Suppressor macrophage (primary cell): ENCODE measurements around the gene TBPL2.
A peak's percentile ranks its signal among the peaks of the same experiment; 100 is the strongest.
"Not testable (repeated sequence)": the region's sequence is repeated elsewhere in the genome, so short reads cannot be mapped to it uniquely, and the experiment has no call there.

ENCODE experiments used
- DNase-seq, 4 experiments: peaks; one replicate each; pipeline ENCODE4 v3.0.0-alpha.2; 2020 to 2022
- total RNA-seq, 17 experiments: gene quantifications; one replicate each; lab custom pipeline; 2026; ENCODE audit warnings: mixed read lengths in 6 of 17, inconsistent platforms in 3 of 17; lab: John Stamatoyannopoulos, UW

Gene TBPL2
- total RNA-seq = 0 to 1.7 (median 0) reads per million in 17 experiments

DNA sequence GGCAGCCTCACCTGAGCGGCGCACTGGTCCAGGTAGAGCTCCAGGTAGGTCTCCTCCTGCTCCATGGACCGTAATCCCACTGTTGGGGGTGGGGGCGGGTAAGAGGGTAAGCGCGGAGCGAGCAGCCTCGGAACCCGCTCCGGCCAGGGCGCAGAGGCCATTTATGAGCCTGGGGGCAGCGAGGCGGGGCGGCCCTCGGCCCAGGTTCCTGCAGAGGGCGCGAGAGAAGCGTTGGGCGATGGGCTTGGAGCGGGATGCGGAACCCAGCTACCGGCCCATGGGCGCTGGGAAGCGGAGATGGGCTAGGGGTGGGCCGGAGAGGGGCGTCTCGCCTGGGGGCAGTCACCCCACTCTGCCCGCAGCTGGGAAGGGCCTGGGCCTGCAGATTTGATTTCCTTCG, at the start of gene TBPL2:
Gene TBPL2 (minus strand): TSS at position 232 of the 400 bp plus-strand sequence. CDS start 167 bp downstream, at position 65.
- peak in 2 of 4 experiments; percentile 7 to 36 for DNase-seq

DNA sequence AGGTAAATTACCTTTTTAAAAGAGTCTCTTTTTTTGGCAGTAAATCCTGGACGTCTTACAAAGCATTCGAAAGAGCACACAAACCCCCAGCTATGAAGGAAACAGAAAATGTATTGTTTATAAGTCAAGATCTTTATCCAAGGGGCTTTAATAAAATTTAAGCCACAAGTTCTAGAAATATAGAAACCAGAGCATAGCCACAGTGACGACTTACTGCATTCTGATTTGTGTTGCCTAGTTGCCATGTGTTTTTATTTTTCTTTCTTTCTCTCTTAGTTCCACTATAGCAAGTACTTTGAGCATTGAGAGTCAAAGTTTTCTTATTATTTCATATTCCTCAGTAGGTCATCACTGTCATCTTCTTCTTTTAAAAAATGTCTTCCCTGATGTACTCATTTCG, 47.8 kb upstream of the TBPL2 start:
- DNase-seq = no peak

DNA sequence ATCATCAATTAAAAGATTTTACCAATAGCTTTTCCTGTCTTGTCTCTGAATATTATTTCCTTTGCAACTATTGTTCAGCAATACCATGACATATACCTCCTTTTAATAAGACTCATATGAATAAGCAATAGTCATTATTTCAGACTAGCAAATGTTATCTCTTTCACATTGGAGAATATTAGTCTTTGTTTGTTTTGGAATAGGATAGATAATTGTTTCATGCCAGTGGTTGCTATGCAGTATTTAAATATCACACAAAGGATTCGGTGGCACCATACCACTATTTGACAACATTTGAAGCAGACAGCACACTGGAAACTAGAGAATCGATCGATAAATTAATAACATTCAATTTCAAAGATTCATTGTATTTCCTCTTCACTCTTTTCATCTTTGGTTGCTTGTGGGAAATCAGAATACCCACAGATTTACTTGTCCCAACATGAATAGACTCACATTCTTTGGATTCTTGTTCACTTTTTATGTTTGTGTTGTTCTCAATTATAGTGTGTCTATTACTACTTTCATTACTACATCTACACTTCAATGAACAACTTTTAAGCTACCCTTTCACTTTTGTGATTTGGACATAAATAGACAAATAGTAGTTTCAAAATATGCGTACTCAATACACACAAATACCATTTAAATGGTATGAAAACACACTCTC, 42.7 kb upstream of the TBPL2 start:
- DNase-seq = no peak

DNA sequence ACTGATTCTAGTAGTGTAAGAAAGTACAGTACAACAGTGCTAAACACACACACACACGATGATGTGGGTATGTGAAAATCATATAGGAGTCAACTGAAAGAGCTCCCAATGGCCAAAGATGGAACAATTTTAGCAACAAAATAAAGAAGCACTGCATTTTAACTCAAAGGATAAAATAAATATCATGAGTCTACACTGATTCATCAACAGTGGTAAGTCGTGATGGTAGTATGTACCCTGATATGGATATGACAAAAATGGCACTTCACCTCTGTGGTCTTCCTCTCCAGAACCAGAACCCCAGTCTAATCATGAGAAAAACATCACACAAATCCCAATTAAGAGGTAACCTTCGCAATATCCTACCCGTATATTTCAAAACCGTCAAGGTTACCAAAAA, 41.4 kb upstream of the TBPL2 start:
- no peak for DNase-seq

DNA sequence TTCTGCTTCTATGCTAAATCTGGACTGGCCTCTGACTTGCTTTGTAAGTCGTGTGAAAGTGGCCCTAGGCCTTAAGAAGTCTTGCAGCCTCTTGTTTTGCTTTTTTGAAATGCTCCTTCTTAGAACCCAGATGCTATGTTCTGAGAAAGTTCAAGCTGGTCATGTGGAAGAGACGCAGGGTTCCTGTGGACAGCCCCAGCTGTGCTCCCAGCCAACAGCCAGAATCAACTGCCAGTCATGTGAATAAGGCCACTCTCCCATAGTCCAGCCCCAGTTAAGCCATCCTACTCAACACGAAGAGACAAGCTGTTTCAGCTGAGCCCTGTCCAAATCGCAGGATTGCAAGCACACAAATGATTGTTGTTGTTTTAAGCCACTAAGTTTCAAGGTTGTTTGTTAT, 37.3 kb upstream of the TBPL2 start:
- DNase-seq = no peak

DNA sequence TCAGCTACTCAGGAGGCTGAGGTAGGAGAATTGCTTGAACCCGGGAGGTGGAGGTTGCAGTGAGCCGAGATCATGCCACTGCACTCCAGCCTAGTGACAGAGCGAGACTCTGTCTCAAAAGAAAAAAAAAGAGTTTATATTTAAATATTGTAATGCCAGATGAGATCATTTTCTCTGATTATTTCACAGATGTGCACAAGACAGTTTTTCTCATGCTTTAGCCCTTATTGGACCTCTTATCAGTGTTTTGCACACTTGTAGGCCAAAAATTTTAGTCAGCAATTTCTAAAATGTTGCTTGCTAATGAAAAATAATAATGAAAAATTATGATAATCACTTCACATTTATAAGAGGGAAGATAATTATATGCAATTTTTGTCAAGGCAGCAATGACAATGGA, 36.0 kb upstream of the TBPL2 start:
- not testable (repeated sequence) for DNase-seq

DNA sequence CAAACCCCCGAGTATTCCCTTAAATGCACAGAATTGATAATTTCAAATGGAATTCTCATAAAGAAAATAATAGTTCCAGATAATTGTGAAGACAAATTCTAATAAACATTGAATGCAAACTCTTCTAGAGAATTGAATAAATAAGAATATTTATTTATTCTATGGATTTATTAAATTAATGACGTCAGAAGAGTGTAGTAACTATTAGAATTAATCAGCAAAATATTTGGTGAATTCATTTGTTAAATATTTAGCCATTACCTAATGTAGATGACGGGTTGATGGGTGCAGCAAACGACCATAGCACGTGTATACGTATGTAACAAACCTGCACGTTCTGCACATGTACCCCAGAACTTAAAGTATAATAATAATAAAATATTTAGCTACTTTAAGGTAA, 33.4 kb upstream of the TBPL2 start:
- no peak for DNase-seq

DNA sequence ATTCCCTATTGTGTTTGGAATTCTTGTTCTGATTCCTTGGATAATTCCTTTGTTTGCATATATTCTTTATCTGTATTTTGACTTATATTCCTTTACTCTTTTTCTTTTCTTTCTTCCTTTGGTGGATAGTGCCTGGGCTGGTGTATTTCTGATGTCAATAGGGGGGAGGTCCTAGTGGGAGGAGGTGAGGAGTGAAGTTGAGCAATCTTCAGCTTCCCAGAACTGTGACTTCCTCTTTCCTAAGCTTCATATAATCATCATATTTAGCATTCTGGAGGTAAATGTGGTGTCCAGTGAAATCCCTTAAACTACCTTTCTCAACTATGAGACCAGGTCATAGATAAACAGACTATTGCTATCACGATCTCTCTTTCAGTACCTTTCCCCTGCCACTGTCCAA, 29.6 kb upstream of the TBPL2 start:
- DNase-seq = peak; percentile 48 to 76 (median 68)

DNA sequence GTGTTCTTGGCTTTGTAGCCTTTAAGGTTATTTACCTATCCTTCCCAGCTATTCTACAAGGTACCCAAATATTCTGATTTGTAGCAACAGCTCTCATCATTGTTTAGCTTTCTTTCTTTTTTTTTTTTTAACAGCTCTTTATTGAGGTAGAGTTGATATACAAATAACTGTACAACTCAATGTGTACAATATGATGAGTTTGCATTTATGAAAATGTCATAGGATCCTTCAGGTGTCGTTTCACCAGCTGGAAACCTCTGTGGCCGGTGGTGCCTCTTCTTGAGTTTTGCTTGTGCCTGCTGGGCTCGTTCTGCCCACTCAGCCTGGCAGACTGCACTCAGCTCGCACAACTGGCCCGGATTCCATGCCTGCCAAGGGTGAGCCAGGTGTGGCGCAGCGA, 26.9 kb upstream of the TBPL2 start:
- no peak for DNase-seq

DNA sequence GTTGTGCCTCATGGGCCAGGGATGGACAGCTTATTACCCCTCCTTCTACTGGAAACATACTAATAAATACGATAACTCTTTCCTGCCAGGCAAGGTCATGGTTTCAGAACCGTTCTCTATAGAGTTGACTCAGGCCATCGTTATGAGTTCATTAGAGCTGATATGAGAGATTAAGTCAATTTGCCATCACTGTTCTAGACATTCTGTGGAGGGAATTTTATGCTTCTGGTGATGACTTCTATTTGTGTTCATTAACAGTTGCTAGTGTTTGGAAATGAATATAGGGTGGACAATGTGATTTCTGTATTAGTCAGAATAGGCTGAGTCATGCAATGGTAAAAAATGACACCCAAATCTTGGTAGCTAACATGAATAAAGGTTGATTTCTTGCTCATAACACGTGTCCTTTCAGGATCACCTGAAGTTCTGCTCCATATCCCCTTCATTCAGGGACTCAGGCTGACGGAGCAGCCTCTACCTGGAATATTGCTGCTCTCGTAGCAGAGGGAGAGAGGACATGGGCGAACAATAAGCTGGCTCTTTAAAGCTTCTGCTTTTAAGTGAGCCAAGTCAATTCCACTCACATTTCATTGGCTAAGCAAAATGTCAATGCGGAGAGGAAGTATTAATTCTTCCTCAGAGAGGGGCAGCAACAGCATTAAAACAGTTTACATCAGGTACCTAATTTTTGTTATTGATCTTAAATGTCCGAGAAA, 18.5 kb upstream of the TBPL2 start:
- peak; percentile 50 to 80 (median 66) for DNase-seq

DNA sequence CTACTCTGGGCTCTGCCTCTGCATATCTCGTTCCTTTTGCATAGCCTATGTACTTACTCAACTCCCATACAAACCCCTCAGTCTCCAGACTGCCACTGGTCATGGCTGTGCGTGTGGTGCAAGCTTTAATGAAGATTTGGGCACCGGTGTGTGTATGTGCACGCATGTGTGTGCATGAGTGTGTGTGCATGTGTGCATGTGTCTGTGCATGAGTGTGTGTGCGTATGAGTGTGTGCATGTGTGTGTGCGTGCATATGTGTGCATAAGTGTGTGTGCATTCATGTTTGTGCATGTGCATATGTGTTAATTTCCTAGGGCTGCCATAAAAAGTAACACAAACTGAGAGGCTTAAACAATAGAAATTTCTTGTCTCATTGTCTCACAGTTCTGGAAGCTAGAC, 17.1 kb upstream of the TBPL2 start:
- no peak for DNase-seq

DNA sequence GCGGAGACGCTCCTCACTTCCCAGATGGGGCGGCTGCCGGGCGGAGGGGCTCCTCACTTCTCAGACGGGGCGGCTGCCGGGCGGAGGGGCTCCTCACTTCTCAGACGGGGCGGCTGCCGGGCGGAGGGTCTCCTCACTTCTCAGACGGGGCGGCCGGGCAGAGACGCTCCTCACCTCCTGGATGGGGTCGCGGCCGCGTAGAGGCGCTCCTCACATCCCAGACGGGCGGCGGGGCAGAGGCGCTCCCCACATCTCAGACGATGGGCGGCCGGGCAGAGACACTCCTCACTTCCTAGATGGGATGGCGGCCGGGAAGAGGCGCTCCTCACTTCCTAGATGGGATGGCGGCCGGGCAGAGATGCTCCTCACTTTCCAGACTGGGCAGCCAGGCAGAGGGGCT, 16.0 kb upstream of the TBPL2 start:
- DNase-seq = not testable (repeated sequence)

DNA sequence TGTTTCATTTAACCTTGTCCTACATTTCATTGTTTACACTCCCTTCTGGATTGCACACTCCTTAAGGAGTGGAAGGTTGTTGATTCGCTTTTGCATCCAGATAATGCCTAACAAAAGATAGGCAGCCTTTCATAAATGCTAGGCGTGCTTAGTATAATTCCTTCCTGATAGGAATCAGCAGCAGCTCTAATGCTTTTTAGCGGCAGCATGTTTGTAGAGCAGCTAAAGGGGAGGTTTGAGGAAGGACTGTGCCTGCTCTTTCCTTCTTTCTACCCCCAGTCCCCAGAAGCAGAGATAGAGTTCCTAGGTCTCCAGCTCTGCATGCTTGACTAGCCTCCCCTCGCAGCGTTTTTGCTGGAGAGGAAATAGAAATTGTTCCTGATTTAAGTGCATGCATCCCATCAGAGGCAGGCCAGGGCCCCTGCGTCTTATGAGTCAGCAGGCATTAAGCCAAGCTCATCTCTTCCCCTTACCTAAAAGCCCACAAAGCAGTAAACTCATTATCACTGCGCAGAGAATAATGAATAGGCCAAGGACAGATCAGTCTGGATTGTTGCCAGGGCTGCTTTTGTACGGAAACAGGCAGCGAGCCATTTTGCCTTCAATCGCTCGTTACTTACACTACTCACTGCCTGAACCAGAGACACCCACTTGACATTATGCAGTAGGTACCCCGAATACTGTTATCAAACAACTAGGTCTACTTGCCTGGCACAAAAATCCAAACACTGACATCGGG, 14.0 kb upstream of the TBPL2 start:
- peak; percentile 74 to 85 (median 84) for DNase-seq

DNA sequence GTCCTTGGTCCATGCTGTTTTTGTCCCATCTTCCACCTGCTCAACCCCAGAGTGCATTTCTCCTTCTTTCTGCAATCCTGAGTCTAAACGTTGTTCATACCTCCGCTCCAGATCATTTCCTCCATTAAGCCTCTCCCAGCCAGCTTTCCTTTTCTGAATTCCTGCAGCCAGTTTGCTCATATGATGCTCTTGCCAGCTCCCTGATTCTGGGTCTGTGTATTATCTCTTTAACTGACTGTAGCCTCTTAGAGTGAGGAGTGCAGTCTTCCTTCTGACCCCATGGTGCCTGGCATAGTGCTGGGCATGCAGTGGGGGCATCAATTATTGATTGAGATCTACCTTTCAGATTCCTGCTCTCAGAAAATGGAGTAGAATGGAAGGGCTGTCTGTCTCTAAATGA, 11.5 kb upstream of the TBPL2 start:
- no peak for DNase-seq

DNA sequence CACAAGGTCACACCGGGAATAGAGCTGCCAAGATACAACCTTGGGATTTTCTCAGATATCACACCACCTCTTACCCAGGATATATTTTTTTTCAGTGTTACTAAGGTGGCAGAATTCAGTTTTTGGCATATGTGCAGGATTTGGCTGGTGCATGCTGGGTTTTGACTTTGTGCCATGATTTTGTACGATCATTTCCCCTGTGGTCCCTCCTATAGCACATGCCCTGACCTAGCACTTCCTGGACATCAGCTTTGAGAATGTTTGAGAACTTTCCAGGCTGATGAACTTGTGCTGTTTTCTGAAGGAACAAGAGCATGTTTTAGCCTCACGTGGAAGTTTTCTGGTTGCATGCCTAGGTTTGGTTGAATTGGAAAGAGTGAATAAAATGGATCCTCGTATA, 11.0 kb upstream of the TBPL2 start:
- DNase-seq = peak in 1 of 4 experiments; percentile 5

DNA sequence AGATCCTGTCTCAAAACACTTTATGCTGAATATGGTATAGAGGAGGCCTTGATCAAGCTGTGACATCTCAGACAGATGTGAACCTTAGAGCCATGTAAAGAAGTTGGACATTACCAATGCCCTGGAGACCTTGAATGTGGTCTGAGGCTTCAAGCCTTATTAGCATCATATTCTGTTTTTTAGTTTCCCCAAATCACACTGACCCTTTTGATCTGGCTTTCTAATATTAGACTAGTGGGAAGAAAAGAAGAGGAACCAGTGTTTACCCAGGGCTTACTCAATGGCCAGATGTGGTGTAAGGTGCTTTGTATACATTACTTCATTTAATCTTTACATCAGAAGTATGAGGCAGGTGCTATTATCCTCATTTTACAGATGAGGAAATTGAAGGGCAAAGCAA, 10.6 kb upstream of the TBPL2 start:
- DNase-seq = peak in 3 of 4 experiments; percentile 37 to 60 (median 47)

DNA sequence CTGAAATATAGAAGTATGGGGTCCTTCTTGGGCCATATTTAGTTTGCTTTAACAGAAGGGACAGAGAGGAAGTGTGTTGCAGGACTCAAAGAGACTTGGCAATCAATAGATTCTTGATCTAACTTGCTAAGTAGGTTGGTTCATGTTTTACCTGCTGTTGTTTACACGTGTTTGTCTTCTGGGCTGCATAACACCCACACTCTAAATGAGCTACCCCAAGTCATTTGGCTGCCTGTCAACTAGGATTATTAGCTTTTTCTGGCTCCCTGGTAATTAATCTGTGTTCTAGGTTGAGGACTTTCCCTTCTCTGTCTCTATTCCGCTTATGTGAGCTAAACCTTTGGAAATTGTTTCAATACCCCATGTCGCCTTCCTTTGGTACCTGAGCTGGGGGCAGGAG, 10.1 kb upstream of the TBPL2 start:
- DNase-seq = no peak

DNA sequence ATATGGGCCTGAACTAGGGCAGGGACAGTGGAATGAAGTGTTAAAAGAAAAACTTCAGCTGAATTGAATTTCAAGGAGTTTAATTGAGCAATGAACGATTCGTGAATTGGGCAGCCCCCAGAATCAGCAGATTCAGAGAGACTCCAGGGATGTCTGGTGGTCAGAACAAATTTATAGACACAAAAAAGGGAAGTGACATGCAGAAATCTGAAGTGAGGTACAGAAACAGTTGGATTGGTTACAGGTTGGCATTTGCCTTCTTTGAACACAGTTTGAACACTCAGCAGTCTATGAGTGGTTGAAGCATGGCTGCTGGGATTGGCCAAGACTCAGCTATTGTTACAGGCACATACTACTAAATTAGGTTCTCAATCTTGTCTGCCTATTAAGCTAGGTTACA, 9.7 kb upstream of the TBPL2 start:
- DNase-seq = peak in 2 of 4 experiments; percentile 7 to 11

DNA sequence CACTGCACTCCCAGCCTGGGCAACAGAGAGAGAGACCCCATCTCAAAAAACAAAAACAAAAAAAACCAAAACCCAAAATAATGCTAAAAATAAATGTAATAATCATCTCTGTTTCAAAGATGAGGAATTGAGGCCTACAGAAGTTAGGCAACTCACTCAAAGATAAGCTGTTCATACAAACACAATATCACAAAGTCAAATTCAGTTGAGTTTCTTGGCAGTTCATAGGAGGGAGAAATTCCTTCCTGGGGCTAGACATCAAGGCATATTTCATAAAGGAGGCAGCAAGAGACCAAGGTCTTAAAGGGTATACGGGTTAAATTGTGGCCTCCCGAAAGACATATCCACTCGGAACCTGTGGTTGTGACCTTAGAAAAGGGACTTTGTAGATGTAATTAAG, 8.7 kb upstream of the TBPL2 start:
- DNase-seq = no peak

DNA sequence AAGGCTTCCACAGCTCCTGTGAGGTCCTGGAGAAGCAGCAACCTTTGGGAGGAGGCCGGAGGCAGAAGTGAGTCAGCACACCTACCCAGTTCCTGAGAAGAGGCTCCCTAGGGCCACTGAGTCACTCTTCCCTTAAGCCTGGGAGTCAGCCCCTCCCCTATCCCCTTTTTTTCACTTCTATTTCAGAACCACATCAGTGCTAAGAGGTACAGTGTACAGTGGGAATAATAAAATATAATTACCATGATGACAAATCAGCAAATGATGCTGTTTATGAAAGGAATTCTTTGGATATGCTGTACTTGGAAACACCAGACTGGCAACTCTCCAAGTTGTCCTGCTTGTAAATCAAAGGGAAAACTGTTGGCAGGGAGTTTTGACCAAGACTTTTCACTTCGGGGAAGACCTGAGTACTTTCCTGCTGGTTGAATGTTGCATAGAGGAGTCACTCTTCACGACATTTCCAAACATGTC, 7.8 kb upstream of the TBPL2 start:
- DNase-seq = peak in 3 of 4 experiments; percentile 49 to 63 (median 60)

DNA sequence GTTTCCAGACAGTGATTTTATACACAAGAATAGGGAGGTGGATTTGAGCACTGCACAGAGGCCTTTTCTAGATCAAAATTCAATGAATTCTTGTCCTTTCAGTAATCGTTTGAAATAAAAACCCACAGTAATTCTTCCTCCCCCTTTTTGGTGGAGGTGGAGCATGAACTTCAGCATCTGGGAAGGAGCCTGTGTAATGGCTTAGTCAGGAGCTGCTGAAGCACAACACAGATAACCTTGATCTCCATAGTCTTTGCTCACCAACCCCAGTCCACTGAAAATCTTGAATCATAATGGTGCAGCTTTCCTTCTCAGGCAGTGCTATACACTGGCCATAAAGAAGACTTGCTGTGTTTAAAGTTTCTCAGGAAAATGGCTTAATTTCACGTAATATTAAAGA, 6.4 kb upstream of the TBPL2 start:
- no peak for DNase-seq

DNA sequence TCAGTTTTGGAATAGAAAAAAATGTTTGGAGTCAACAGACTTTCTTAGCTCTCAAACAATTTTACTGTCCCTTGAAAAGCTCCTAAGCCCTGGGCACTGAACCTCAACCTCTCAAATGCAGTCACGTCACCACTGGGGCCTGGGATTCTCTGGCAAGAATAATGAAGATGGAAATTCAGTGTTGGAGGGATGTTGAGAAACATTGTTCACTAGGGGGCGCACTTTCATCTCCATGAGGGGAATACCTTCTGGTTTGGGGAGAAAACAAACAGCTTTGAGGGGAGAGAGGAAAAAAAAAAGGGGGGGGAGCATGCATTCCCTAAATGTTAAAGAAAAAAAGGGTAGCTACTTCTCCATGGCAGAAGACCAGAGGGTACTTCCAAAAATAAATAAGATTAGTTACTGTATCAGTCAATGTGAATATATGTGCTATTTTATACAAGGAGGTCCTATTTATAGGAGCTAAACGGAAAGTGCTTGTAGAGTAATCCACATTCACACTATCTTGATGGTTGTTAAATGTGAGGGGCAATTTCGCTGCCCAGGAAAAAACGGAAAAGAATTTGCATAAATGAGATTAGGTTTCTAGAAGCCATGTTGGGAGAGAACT, 5.8 kb upstream of the TBPL2 start:
- peak; percentile 80 to 90 (median 84) for DNase-seq

DNA sequence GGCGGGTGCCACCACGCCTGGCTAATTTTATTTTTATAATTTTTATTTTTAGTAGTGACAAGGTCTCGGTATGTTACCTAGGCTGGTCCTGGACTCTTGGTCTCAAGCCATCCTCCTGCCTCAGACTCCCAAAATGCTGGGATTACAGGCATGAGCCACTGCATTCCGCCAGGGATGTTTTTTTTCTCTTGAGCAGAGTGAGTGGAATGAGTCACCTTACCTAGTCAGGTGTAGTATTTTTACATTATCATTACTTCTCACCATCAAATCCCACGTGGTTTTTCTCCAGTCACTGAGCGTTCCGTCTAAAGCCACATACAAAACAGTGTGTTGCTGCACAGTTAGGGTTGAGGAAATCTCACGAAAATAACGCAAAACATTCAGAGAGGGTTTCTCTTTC, 870 bp upstream of the TBPL2 start:
- no peak for DNase-seq
